Testis (tissue), 3 donors: Measurements from ENCODE around the gene EML4. TPM values are rescaled to one million over a fixed set of nuclear protein-coding genes. Genes with fewer than 3 reads are reported as not detected.

Experiments
- DNase-seq: peaks from one replicate; pipeline ENCODE4 v3.0.0-alpha.2; 2019
- H3K27ac ChIP-seq, 2 donors: fragments of 200-600 bp; sonication (generic); one replicate each; pipeline ENCODE4 v1.5.1; 2019
- H3K27me3 ChIP-seq: fragments of 200-600 bp; sonication (generic); one replicate; pipeline ENCODE4 v1.5.1; 2019
- H3K36me3 ChIP-seq: fragments of 200-600 bp; sonication (generic); one replicate; pipeline ENCODE4 v1.5.1; 2017; ENCODE audit warnings: low read depth; ENCODE audit errors: missing control alignments
- H3K4me1 ChIP-seq: fragments of 200-600 bp; sonication (generic); one replicate; pipeline ENCODE4 v1.5.1; 2019
- H3K4me3 ChIP-seq, 2 donors: fragments of 200-600 bp; sonication (generic); one replicate each; pipeline ENCODE4 v1.5.1; 2017 to 2019
- H3K9me3 ChIP-seq: fragments of 200-600 bp; sonication (generic); one replicate; pipeline ENCODE4 v1.5.1; 2017
- CTCF ChIP-seq, 3 experiments: fragments of 450-650 bp in 2 of 3; fragments of 200-600 bp in 1 of 3; sonication (generic) in 1 of 3; IDR thresholded peaks; one replicate each; pipeline ENCODE4 v1.5.1; 2016 to 2019; ENCODE audit warnings: antibody characterized with exemption in 3 of 3, mild to moderate bottlenecking in 2 of 3, moderate library complexity in 1 of 3
- POLR2A ChIP-seq: fragments of 450-650 bp; IDR thresholded peaks from one replicate; pipeline ENCODE4 v1.6.1; 2017; ENCODE audit warnings: antibody characterized with exemption, mild to moderate bottlenecking, moderate library complexity
- WGBS, 2 donors: methylation state at CpG; one replicate each; pipeline ENCODE4 v1.1.5; 2018; 5-methylcytosine and 5-hydroxymethylcytosine counted together
- intact Hi-C: fragments of 100-400 bp; cut with DNase I; formaldehyde crosslinking; loops from one replicate; pipeline ENCODE4 v1.15.1; 2023; ENCODE audit warnings: low total_unique reads
- polyA plus RNA-seq: library from polyadenylated mRNA; stranded (reverse); fragments of 350-450 nt; fragmentation: Illumina TruSeq; extraction: RNeasy Lipid Tissue Mini Kit (QIAGEN cat#74804); gene quantifications from one replicate; pipeline ENCODE4 v1.2.3, GENCODE V29; 2014; ENCODE audit warnings: low read depth, low replicate concordance; ENCODE audit not compliant: insufficient read depth
- total RNA-seq, 2 donors: library from RNA; depleted of rRNA; stranded (reverse); fragments of >200 nt; gene quantifications; one replicate each; pipeline ENCODE4 v1.2.3, GENCODE V29; 2016

EML4 gene
- total and polyA plus RNA-seq, 3 donors from 2014 or later, result 49.0 to 71.0 (median 67.1) TPM

GRCh38 chr2:42348113-42348805 lies 179.1 kb downstream of the EML4 start:
- intact Hi-C loops, result no loop called here
- Histone ChIP-seq H3K27me3 (no peaks in the 10 kb centered on the region), H3K9me3 (no peaks in the 10 kb centered on the region), H3K36me3 (no peaks in the 10 kb centered on the region), H3K4me3 (no peak overlapping the region), H3K4me1 (peaks cover 4% of the 10 kb centered on the region), H3K27ac (no peak overlapping the region)
- no peak for TF ChIP-seq POLR2A
- no peak for TF ChIP-seq CTCF (IDR thresholded peaks at IDR 0.05)
- DNase-seq, result no peak
- 92 to 97% methylated on average over 5 to 8 of the region's 8 CpGs for WGBS, 2 donors

- no peak for TF ChIP-seq CTCF (IDR thresholded peaks at IDR 0.05)
- TF ChIP-seq POLR2A, result no peak
- Histone ChIP-seq H3K27me3 (no peaks in the 10 kb centered on the region), H3K4me1 (peaks cover 4% of the 10 kb centered on the region), H3K27ac (no peak overlapping the region), H3K9me3 (no peaks in the 10 kb centered on the region), H3K36me3 (no peaks in the 10 kb centered on the region), H3K4me3 (no peak overlapping the region)
- 42 to 56% methylated on average over 3 of the region's 3 CpGs for WGBS, 2 donors
- no peak for DNase-seq
- intact Hi-C loops, result no loop called here
Measured at GRCh38 chr2:42350434-42351063, 181.4 kb downstream of the EML4 start.

- Histone ChIP-seq H3K9me3 (no peaks in the 10 kb centered on the region), H3K4me3 (no peak overlapping the region), H3K4me1 (no peaks in the 10 kb centered on the region), H3K36me3 (no peaks in the 10 kb centered on the region), H3K27me3 (no peaks in the 10 kb centered on the region), H3K27ac (no peak overlapping the region)
- 85 to 89% methylated on average over 5 of the region's 5 CpGs for WGBS, 2 donors
- intact Hi-C loops, result no loop called here
- no peak for DNase-seq
- TF ChIP-seq CTCF (IDR thresholded peaks at IDR 0.05), result no peak
- no peak for TF ChIP-seq POLR2A
Measured at GRCh38 chr2:42351864-42352263, 182.7 kb downstream of the EML4 start.

GRCh38 chr2:42353792-42354429 lies 184.8 kb downstream of the EML4 start:
- Histone ChIP-seq H3K27ac (no peak overlapping the region), H3K4me1 (peaks cover 3% of the 10 kb centered on the region)
- intact Hi-C loops, result no loop called here

More at GRCh38 chr2:42353792-42354429, 184.8 kb downstream of the EML4 start:
- H3K27me3 ChIP-seq, result no peaks in the 10 kb centered on the region
- no peak for TF ChIP-seq POLR2A
- no peak for TF ChIP-seq CTCF (IDR thresholded peaks at IDR 0.05)
- H3K4me3 ChIP-seq, result no peak overlapping the region
- H3K9me3 ChIP-seq, result no peaks in the 10 kb centered on the region
- WGBS, 2 donors, result 90 to 92% methylated on average over 5 of the region's 5 CpGs
- no peak for DNase-seq
- no peaks in the 10 kb centered on the region for H3K36me3 ChIP-seq
